K562 treated with DMSO at 1 percent for 24 hours (cell line): ENCODE results near the gene MYO10. TPM values are rescaled to one million over a fixed set of nuclear protein-coding genes. Genes with fewer than 3 reads are reported as not detected.

Experiments used
- total RNA-seq: library from RNA; unstranded; fragments of 300-600 nt; gene quantifications from 2 replicates; pipeline ENCODE4 v1.2.3, GENCODE V29; 2022; ENCODE audit warnings: low read depth; ENCODE audit not compliant: insufficient read depth

The MYO10 gene
- total RNA-seq: 0.19 and 1.2 TPM in 2 replicates

DNA sequence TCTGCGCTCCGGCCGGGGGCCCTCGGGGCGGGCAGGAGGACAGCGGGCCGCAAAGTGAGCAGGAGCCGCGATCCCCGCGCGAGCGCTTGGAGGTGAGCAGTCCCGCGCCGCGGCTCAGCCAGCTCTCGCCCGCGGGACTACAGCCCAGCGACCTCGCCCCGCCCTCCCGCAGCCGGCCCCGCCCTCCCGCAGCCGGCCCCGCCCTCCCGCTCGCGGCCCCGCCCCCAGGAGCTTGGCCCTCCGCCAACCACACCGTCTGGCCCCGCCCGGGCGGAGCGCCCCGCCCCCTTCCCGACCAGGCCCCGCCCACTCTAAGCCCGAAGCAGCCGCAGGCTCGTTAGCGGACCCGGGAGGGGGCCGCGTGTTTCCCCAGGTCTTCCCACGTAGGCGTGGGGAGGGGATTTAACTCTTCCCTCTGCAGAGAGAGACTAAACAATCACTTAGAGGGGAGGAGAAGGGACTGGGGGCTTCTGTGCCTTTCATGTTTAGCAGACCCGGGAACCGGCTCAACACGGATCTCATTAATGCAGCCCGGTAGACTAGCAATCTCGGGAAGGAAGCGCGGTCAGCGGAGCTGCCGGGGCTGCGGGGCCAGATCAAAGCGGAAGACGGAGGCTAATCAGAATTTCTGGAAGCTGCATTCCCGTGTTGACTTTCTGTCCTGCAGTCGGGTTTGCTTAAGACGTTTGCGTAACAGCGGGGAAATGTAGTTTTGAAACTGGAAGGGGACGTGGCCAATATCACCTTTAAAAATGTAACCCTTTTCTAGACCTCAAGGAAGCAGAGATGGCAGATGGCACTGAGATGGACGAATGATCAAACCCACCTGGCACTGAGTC lies at the start of gene MYO10:
Gene MYO10, minus strand, starts transcription at position 139 of the 839 bp plus-strand sequence. CDS start 480 bp downstream, outside the sequence.

DNA sequence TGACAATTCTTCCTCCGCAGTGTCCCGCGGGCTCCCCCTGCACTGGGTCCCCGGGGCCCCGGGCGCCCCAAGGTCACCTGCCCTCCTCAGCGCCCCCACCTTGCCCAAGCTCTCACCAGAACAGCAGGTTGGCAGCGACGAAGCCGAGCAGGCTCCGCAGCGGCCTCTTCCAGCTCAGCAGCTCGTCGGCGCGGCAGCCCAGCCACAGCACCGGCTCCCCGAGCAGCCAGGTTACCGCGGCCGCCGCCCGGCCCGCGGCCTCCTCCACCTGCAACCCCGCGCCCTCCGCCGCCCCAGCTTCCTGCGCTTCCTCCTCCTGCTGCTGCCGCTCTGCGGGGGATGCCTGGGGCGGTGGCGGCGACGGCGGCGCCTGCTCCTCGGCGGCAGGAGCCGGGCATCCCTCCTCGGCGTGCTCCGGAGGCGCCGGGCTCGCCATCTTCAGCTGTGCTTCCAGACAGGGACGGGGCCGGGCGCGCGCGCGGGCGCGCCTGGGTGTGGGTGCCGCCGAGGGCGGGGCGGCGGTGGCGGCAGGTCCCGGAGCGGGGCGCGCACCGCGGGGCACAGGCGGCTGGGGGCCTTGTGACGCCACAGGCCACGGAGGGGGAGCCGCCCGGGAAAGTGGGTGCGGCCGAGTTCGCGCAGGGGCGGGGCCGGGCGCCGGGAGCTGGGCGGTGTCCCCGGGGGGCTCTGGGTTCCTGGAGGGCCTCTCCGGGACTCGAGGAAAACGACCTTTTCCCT lies 319.4 kb downstream of the MYO10 start, which contains the start of gene RETREG1:
Gene RETREG1, minus strand, starts transcription at position 462 of the 738 bp plus-strand sequence. Its CDS starts 26 bp downstream, at position 436.

